Adrenal gland (tissue), 5 donors: ENCODE results near the gene COL9A3.

Source experiments
- POLR2A ChIP-seq, 2 donors: fragments of 450-650 bp; IDR thresholded peaks; one replicate each; pipeline ENCODE4 v1.6.1; 2017; ENCODE audit warnings: antibody characterized with exemption in 2 of 2, mild to moderate bottlenecking in 2 of 2, moderate library complexity in 1 of 2
- TF ChIP-seq, protein P1 (sequence below), 6 experiments: fragments of 450-650 bp in 4 of 6; fragments of 200-600 bp in 2 of 6; sonication (generic) in 1 of 6; IDR thresholded peaks; 1 replicate in 5 of 6; 2 replicates in 1 of 6; pipeline versions ENCODE4 v1.5.1 to v1.8.0; 2016 to 2021; ENCODE audit warnings: antibody characterized with exemption in 6 of 6, mild to moderate bottlenecking in 2 of 6, moderate library complexity in 1 of 6
- donor health status: DM: no; HTN: no; CAD: no.

DNA sequence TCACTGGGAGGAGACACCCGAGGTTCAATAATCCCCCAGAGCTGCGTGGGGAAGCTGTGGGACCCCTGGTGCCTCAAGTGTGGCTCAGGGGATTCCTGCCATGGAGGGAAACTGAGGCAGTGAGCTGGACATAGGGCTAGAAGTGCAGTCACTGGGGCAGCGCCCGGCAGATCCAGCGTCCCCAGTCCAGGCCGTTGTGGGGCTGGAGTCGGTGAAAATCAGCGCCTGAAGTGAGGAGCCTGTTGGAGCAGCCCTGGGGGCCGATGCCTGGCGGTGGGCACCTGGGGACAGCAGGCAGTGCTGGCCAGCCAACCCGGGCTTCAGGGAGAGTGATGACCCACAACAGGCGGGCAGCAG lies 2.2 kb upstream of the COL9A3 start:
- TF ChIP-seq, protein P1, sequence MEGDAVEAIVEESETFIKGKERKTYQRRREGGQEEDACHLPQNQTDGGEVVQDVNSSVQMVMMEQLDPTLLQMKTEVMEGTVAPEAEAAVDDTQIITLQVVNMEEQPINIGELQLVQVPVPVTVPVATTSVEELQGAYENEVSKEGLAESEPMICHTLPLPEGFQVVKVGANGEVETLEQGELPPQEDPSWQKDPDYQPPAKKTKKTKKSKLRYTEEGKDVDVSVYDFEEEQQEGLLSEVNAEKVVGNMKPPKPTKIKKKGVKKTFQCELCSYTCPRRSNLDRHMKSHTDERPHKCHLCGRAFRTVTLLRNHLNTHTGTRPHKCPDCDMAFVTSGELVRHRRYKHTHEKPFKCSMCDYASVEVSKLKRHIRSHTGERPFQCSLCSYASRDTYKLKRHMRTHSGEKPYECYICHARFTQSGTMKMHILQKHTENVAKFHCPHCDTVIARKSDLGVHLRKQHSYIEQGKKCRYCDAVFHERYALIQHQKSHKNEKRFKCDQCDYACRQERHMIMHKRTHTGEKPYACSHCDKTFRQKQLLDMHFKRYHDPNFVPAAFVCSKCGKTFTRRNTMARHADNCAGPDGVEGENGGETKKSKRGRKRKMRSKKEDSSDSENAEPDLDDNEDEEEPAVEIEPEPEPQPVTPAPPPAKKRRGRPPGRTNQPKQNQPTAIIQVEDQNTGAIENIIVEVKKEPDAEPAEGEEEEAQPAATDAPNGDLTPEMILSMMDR (IDR thresholded peaks at IDR 0.05), result no peak
- TF ChIP-seq POLR2A (IDR thresholded peaks at IDR 0.05), result no peak
